Nephron progenitor cell (in vitro differentiated cells): Measurements from ENCODE around the gene CAMK2A.
A peak's percentile ranks its signal among the peaks of the same experiment; 100 is the strongest.

Experiments
- DNase-seq: peaks from one replicate; pipeline ENCODE4 v3.0.0; 2021
- H3K27ac Mint-ChIP-seq: 2 replicates; pipeline ENCODE4 v1.8.0; 2021; ENCODE audit warnings: mild to moderate bottlenecking, moderate library complexity, mixed read lengths
- H3K27me3 Mint-ChIP-seq: 2 replicates; pipeline ENCODE4 v1.8.0; 2021; ENCODE audit warnings: mild to moderate bottlenecking, low read depth, mixed read lengths; ENCODE audit not compliant: poor library complexity
- H3K36me3 Mint-ChIP-seq: 2 replicates; pipeline ENCODE4 v1.8.0; 2021; ENCODE audit warnings: low read depth, mixed read lengths
- H3K4me1 Mint-ChIP-seq: 2 replicates; pipeline ENCODE4 v1.8.0; 2021; ENCODE audit warnings: mixed read lengths
- H3K4me3 Mint-ChIP-seq: 2 replicates; pipeline ENCODE4 v1.8.0; 2021; ENCODE audit warnings: mild to moderate bottlenecking, moderate library complexity, mixed read lengths
- H3K9me3 Mint-ChIP-seq: 2 replicates; pipeline ENCODE4 v1.8.0; 2021; ENCODE audit warnings: mild to moderate bottlenecking, moderate library complexity, mixed read lengths
- CTCF ChIP-seq: fragments of 200-600 bp; sonication (generic); IDR thresholded peaks from 2 replicates; pipeline ENCODE4 v1.5.0; 2021; ENCODE audit warnings: antibody characterized with exemption

The CAMK2A gene

GRCh38 chr5:150241298-150242160, 48.0 kb downstream of the CAMK2A start:
- DNase-seq: peak; percentile 38
- TF ChIP-seq CTCF: no peak
- no peaks in the 10 kb centered on the region for H3K27me3 Mint-ChIP-seq
- no peaks in the 10 kb centered on the region for H3K9me3 Mint-ChIP-seq
- H3K27ac Mint-ChIP-seq: peak overlapping the region; percentile 92
- H3K4me1 Mint-ChIP-seq: peaks cover 50% of the 10 kb centered on the region
- H3K36me3 Mint-ChIP-seq: no peaks in the 10 kb centered on the region
- peak overlapping the region; percentile 46 for H3K4me3 Mint-ChIP-seq

GRCh38 chr5:150239794-150240122, 49.8 kb downstream of the CAMK2A start:
- Mint-ChIP-seq H3K4me3 (no peak overlapping the region), H3K4me1 (peaks cover 45% of the 10 kb centered on the region), H3K36me3 (no peaks in the 10 kb centered on the region), H3K27ac (peak overlapping the region; percentile 36), H3K27me3 (no peaks in the 10 kb centered on the region), H3K9me3 (no peaks in the 10 kb centered on the region)
- TF ChIP-seq CTCF: no peak
- no peak for DNase-seq

GRCh38 chr5:150239099-150239793, 50.3 kb downstream of the CAMK2A start:
- no peak overlapping the region for H3K4me3 Mint-ChIP-seq
- no peaks in the 10 kb centered on the region for H3K27me3 Mint-ChIP-seq
- H3K36me3 Mint-ChIP-seq: no peaks in the 10 kb centered on the region
- no peak for DNase-seq
- H3K27ac Mint-ChIP-seq: peak overlapping the region; percentile 36
- H3K9me3 Mint-ChIP-seq: no peaks in the 10 kb centered on the region
- peaks cover 41% of the 10 kb centered on the region for H3K4me1 Mint-ChIP-seq
- TF ChIP-seq CTCF: no peak

GRCh38 chr5:150238646-150239045, 50.9 kb downstream of the CAMK2A start:
- Mint-ChIP-seq H3K4me3 (no peak overlapping the region), H3K36me3 (no peaks in the 10 kb centered on the region), H3K27me3 (no peaks in the 10 kb centered on the region), H3K4me1 (peaks cover 35% of the 10 kb centered on the region), H3K27ac (no peak overlapping the region), H3K9me3 (no peaks in the 10 kb centered on the region)
- DNase-seq: no peak
- TF ChIP-seq CTCF: no peak

DNA sequence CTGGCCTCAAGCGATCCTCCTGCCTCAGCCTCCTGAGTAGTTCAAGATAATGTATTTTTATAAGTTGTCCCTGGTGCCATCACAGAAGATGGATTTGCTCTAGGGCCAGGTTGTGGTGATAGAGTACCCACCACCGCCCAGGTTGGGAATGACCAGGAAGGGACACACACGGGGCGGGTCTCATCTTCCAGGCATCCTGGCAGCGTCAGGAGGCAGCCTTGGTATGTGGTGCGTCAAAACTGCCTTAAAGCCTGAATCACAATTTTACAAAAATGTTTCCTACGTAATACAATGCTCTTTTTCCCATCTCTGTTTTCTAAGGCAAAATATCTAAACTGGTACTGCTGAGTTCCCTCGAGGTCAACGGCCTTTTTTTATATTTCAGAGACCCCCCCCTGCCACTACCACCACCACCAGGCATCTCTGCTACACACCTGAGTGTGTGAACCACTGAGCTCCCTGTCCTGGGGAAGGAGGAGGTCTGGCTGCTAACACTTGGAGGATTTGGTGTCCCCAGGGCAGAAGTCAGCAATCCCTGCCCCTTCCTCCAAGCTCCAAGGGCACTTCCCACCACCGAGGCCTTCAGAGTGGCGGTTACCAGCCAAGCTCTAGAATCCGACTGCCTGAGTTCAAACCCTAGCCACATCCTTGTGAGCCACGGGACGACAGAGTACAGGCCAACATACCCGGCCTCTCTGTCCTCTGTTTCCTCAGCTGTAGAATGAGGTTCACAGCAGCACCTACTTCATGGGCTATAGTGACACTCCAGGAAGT, 52.4 kb downstream of the CAMK2A start:
- Mint-ChIP-seq H3K36me3 (no peaks in the 10 kb centered on the region), H3K27ac (no peak overlapping the region), H3K27me3 (no peaks in the 10 kb centered on the region), H3K9me3 (no peaks in the 10 kb centered on the region), H3K4me3 (no peak overlapping the region), H3K4me1 (peaks cover 22% of the 10 kb centered on the region)
- DNase-seq: no peak
- no peak for TF ChIP-seq CTCF
